Measurements from ENCODE around the gene CENPE. TPM values are rescaled to one million over a fixed set of nuclear protein-coding genes. Genes with fewer than 3 reads are reported as not detected.

The CENPE gene
- total and polyA plus RNA-seq, 2 donors (not counting 3 experiments of a cell fraction or from before 2014, with no cell fraction given), result 1.7 to 50.8 TPM

Other genes starting within 250 kb of the CENPE start
- gene SLC9B1, start 178.6 kb downstream of the CENPE start, total RNA-seq, result 0.49 TPM in 1 of 2 replicates, not detected in the other
- gene SLC9B1, start 178.6 kb downstream of the CENPE start, polyA plus RNA-seq, result 0.19 TPM in 2 replicates
- 22.0 and 23.5 TPM in 2 replicates for gene SLC9B2, start 121.6 kb downstream of the CENPE start, total RNA-seq
- 9.2 and 9.6 TPM in 2 replicates for gene SLC9B2, start 121.6 kb downstream of the CENPE start, polyA plus RNA-seq
- 29.4 and 36.4 TPM in 2 replicates for gene BDH2, start 98.5 kb downstream of the CENPE start, total RNA-seq
- 37.3 and 40.9 TPM in 2 replicates for gene BDH2, start 98.5 kb downstream of the CENPE start, polyA plus RNA-seq

Data from endothelial cell of umbilical vein (primary cell).